Measurements from ENCODE around the gene MAPKBP1. TPM values are rescaled to one million over a fixed set of nuclear protein-coding genes. Genes with fewer than 3 reads are reported as not detected.

MAPKBP1 gene
- polyA plus RNA-seq, 1 donor from 2014 or later: 30.3 TPM

GRCh38 chr15:41811432-41812195 is 37.3 kb downstream of the MAPKBP1 start:
- Histone ChIP-seq H3K9me2 (ENCODE audit: insufficient read depth, low read length) (no peaks in the 10 kb centered on the region), H3K27ac (ENCODE audit: low read length) (no peak overlapping the region), H3K36me3 (ENCODE audit: insufficient read depth, low read length) (peaks cover 3% of the 10 kb centered on the region), H3K9ac (ENCODE audit: low read length) (no peak overlapping the region), H3K27me3 (ENCODE audit: insufficient read depth, low read depth, low read length) (no peaks in the 10 kb centered on the region), H3K4me2 (ENCODE audit: low read length) (no peak overlapping the region), H4K20me1 (ENCODE audit: insufficient read depth) (no peaks in the 10 kb centered on the region), H2AFZ (ENCODE audit: low read depth, low read length) (no peak overlapping the region), H3F3A (ENCODE audit: insufficient read depth, low read length, poor library complexity, severe bottlenecking) (no peaks in the 10 kb centered on the region), H3K79me2 (replicated peaks; ENCODE audit: insufficient read depth, low read length) (no peaks in the 10 kb centered on the region), H3K4me3 (ENCODE audit: low read length) (no peak overlapping the region), H3K9me3 (ENCODE audit: low read length) (no peaks in the 10 kb centered on the region)
- TF ChIP-seq RAD21 (conservative IDR thresholded peaks at IDR 0.05) (peak; percentile 81), MXI1 (conservative IDR thresholded peaks at IDR 0.05; ENCODE audit: poor library complexity, severe bottlenecking) (no peak), EP300 (conservative IDR thresholded peaks at IDR 0.05; ENCODE audit: poor library complexity, severe bottlenecking) (no peak), CTCF (IDR thresholded peaks at IDR 0.05; ENCODE audit: poor library complexity, severe bottlenecking) (peak; percentile 74), SMC3 (conservative IDR thresholded peaks at IDR 0.05; ENCODE audit: poor library complexity) (peak; percentile 79)

GRCh38 chr15:41812820-41813375 is 38.6 kb downstream of the MAPKBP1 start:
- no peaks in the 10 kb centered on the region for H3K27me3 ChIP-seq (ENCODE audit: insufficient read depth, low read depth, low read length)
- no peak overlapping the region for H3K4me3 ChIP-seq (ENCODE audit: low read length)
- no peak for TF ChIP-seq CTCF (IDR thresholded peaks at IDR 0.05; ENCODE audit: poor library complexity, severe bottlenecking)
- TF ChIP-seq EP300 (conservative IDR thresholded peaks at IDR 0.05; ENCODE audit: poor library complexity, severe bottlenecking): no peak
- no peak for TF ChIP-seq MXI1 (conservative IDR thresholded peaks at IDR 0.05; ENCODE audit: poor library complexity, severe bottlenecking)
- no peak for TF ChIP-seq REST (IDR thresholded peaks at IDR 0.05; ENCODE audit: borderline replicate concordance)
- no peak for TF ChIP-seq EZH2 (IDR thresholded peaks at IDR 0.05; ENCODE audit: borderline replicate concordance, insufficient read depth, low read length, poor library complexity, severe bottlenecking)
- no peak for TF ChIP-seq RAD21 (conservative IDR thresholded peaks at IDR 0.05)
- no peak for TF ChIP-seq TAF1 (IDR thresholded peaks at IDR 0.05; ENCODE audit: low read depth)
- no peaks in the 10 kb centered on the region for H4K20me1 ChIP-seq (ENCODE audit: insufficient read depth)
- no peaks in the 10 kb centered on the region for H3F3A ChIP-seq (ENCODE audit: insufficient read depth, low read length, poor library complexity, severe bottlenecking)
- no peaks in the 10 kb centered on the region for H3K9me3 ChIP-seq (ENCODE audit: low read length)
- no peak overlapping the region for H2AFZ ChIP-seq (ENCODE audit: low read depth, low read length)
- no peaks in the 10 kb centered on the region for H3K9me2 ChIP-seq (ENCODE audit: insufficient read depth, low read length)
- H3K4me2 ChIP-seq (ENCODE audit: low read length): no peak overlapping the region
- peaks cover 7% of the 10 kb centered on the region for H3K36me3 ChIP-seq (ENCODE audit: insufficient read depth, low read length)
- H3K79me2 ChIP-seq (replicated peaks; ENCODE audit: insufficient read depth, low read length): no peaks in the 10 kb centered on the region
- no peak overlapping the region for H3K9ac ChIP-seq (ENCODE audit: low read length)
- H3K27ac ChIP-seq (ENCODE audit: low read length): no peak overlapping the region

All from neural cell (in vitro differentiated cells).